Measurements from ENCODE around the gene EPN2. TPM values are rescaled to one million over a fixed set of nuclear protein-coding genes. Genes with fewer than 3 reads are reported as not detected.

EPN2 gene
- total and polyA plus RNA-seq, 7 experiments from 2014 or later, result 3.9 to 11.5 (median 6.4) TPM

- intact Hi-C loops (cut with micrococcal nuclease), result no loop called here
- Mint-ChIP-seq H3K4me3 (no peak overlapping the region), H3K4me1 (peaks cover 0 to 5% (median 0%) of the 10 kb centered on the region in 7 donors), H3K27ac (no peak overlapping the region), H3K9me3 (peaks cover 0 to 10% (median 3%) of the 10 kb centered on the region in 11 donors), H3K36me3 (peaks cover 0 to 8% (median 3%) of the 10 kb centered on the region in 5 donors), H3K27me3 (peaks cover 0 to 6% (median 2%) of the 10 kb centered on the region in 5 donors)
- POLR2A ChIA-PET, result no interaction called here
- H3K27ac ChIP-seq (ENCODE audit: low read depth, low read length), result no peak overlapping the region
- no peak overlapping the region for H3K4me3 ChIP-seq (ENCODE audit: low read length)
- DNase-seq, result no peak
- H3K4me1 ChIP-seq (ENCODE audit: control insufficient read depth in 2 of 2, insufficient read depth in 2 of 2, low read length in 2 of 2), result no peaks in the 10 kb centered on the region
- no peaks in the 10 kb centered on the region for H3K9me3 ChIP-seq (ENCODE audit: control insufficient read depth in 2 of 3, low read length in 3 of 3)
- no peaks in the 10 kb centered on the region for H3K27me3 ChIP-seq (ENCODE audit: control insufficient read depth in 2 of 2, insufficient read depth in 2 of 2, low read length in 2 of 2)
- no peaks in the 10 kb centered on the region for H3K36me3 ChIP-seq (ENCODE audit: control insufficient read depth in 2 of 3, insufficient read depth in 3 of 3, low read length in 3 of 3)
- no peak for ATAC-seq
- CTCF ChIA-PET, result no interaction called here
Observed at GRCh38 chr17:19330271-19330670, 93.1 kb downstream of the EPN2 start.

GRCh38 chr17:19331134-19331533, 94.0 kb downstream of the EPN2 start:
- H3K36me3 ChIP-seq (ENCODE audit: control insufficient read depth in 2 of 3, insufficient read depth in 3 of 3, low read length in 3 of 3), result no peaks in the 10 kb centered on the region
- intact Hi-C loops (cut with micrococcal nuclease), result no loop called here
- no peak overlapping the region for H3K4me3 Mint-ChIP-seq
- ChIA-PET CTCF (no interaction called here), POLR2A (no interaction called here)
- ATAC-seq (no peak), DNase-seq (no peak)
- no peak overlapping the region for H3K27ac Mint-ChIP-seq
- H3K27ac ChIP-seq (ENCODE audit: low read depth, low read length), result no peak overlapping the region
- peaks cover 0 to 3% (median 0%) of the 10 kb centered on the region in 5 donors for H3K36me3 Mint-ChIP-seq
- H3K9me3 ChIP-seq (ENCODE audit: control insufficient read depth in 2 of 3, low read length in 3 of 3), result no peaks in the 10 kb centered on the region
- peaks cover 0 to 3% (median under 1%) of the 10 kb centered on the region in 11 donors for H3K9me3 Mint-ChIP-seq
- H3K4me3 ChIP-seq (ENCODE audit: low read length), result no peak overlapping the region
- H3K27me3 ChIP-seq (ENCODE audit: control insufficient read depth in 2 of 2, insufficient read depth in 2 of 2, low read length in 2 of 2), result no peaks in the 10 kb centered on the region
- H3K27me3 Mint-ChIP-seq, result peaks cover 0 to 14% (median 2%) of the 10 kb centered on the region in 5 donors
- peaks cover 0 to 5% (median 0%) of the 10 kb centered on the region in 7 donors for H3K4me1 Mint-ChIP-seq
- no peaks in the 10 kb centered on the region for H3K4me1 ChIP-seq (ENCODE audit: control insufficient read depth in 2 of 2, insufficient read depth in 2 of 2, low read length in 2 of 2)

- Histone ChIP-seq H3K36me3 (ENCODE audit: control insufficient read depth in 2 of 3, insufficient read depth in 3 of 3, low read length in 3 of 3) (no peaks in the 10 kb centered on the region), H3K27me3 (ENCODE audit: control insufficient read depth in 2 of 2, insufficient read depth in 2 of 2, low read length in 2 of 2) (no peaks in the 10 kb centered on the region), H3K27ac (ENCODE audit: low read depth, low read length) (no peak overlapping the region), H3K4me3 (ENCODE audit: low read length) (no peak overlapping the region), H3K4me1 (ENCODE audit: control insufficient read depth in 2 of 2, insufficient read depth in 2 of 2, low read length in 2 of 2) (no peaks in the 10 kb centered on the region), H3K9me3 (ENCODE audit: control insufficient read depth in 2 of 3, low read length in 3 of 3) (no peaks in the 10 kb centered on the region)
- ATAC-seq (no peak), DNase-seq (no peak)
- H3K9me3 Mint-ChIP-seq, result peaks cover 0 to 2% (median 0%) of the 10 kb centered on the region in 11 donors
- peaks cover 0 to 5% (median 0%) of the 10 kb centered on the region in 7 donors for H3K4me1 Mint-ChIP-seq
- peaks cover 0 to 14% (median 2%) of the 10 kb centered on the region in 5 donors for H3K27me3 Mint-ChIP-seq
- H3K27ac Mint-ChIP-seq, result peak overlapping the region in 1 of 9 donors; percentile 51
- CTCF ChIA-PET, result no interaction called here
- POLR2A ChIA-PET, result no interaction called here
- intact Hi-C loops (cut with micrococcal nuclease), result no loop called here
- peaks cover 0 to 3% (median 0%) of the 10 kb centered on the region in 5 donors for H3K36me3 Mint-ChIP-seq
- H3K4me3 Mint-ChIP-seq, result peak overlapping the region in 1 of 10 donors; percentile 8
Observed at GRCh38 chr17:19331543-19332245, 94.5 kb downstream of the EPN2 start.

- Mint-ChIP-seq H3K36me3 (peaks cover 0 to 3% (median 0%) of the 10 kb centered on the region in 5 donors), H3K4me3 (no peak overlapping the region), H3K4me1 (peaks cover 0 to 5% (median 0%) of the 10 kb centered on the region in 7 donors), H3K27ac (peak overlapping the region in 1 of 9 donors; percentile 33), H3K9me3 (no peaks in the 10 kb centered on the region), H3K27me3 (peaks cover 2 to 19% (median 6%) of the 10 kb centered on the region in 5 donors)
- no peak for DNase-seq
- H3K36me3 ChIP-seq (ENCODE audit: control insufficient read depth in 2 of 3, insufficient read depth in 3 of 3, low read length in 3 of 3), result no peaks in the 10 kb centered on the region
- ATAC-seq, result peak; percentile 16
- H3K27me3 ChIP-seq (ENCODE audit: control insufficient read depth in 2 of 2, insufficient read depth in 2 of 2, low read length in 2 of 2), result no peaks in the 10 kb centered on the region
- intact Hi-C loops (cut with micrococcal nuclease), result no loop called here
- H3K9me3 ChIP-seq (ENCODE audit: control insufficient read depth in 2 of 3, low read length in 3 of 3), result no peaks in the 10 kb centered on the region
- no peaks in the 10 kb centered on the region for H3K4me1 ChIP-seq (ENCODE audit: control insufficient read depth in 2 of 2, insufficient read depth in 2 of 2, low read length in 2 of 2)
- ChIA-PET POLR2A (no interaction called here), CTCF (interaction anchor here (0.6 kb wide), 1 partner anchor 18 kb away, joined by 4 read pairs; no protein-coding TSS in a partner anchor)
- H3K4me3 ChIP-seq (ENCODE audit: low read length), result no peak overlapping the region
- no peak overlapping the region for H3K27ac ChIP-seq (ENCODE audit: low read depth, low read length)
Observed at GRCh38 chr17:19332371-19333131, 95.4 kb downstream of the EPN2 start.

GRCh38 chr17:19333132-19333440, 95.9 kb downstream of the EPN2 start:
- Mint-ChIP-seq H3K9me3 (no peaks in the 10 kb centered on the region), H3K4me3 (no peak overlapping the region), H3K4me1 (peaks cover 0 to 5% (median 0%) of the 10 kb centered on the region in 7 donors), H3K27me3 (peaks cover 2 to 20% (median 7%) of the 10 kb centered on the region in 5 donors), H3K36me3 (peaks cover 0 to 3% (median 0%) of the 10 kb centered on the region in 5 donors), H3K27ac (no peak overlapping the region)
- H3K4me3 ChIP-seq (ENCODE audit: low read length), result no peak overlapping the region
- ChIA-PET POLR2A (no interaction called here), CTCF (interaction anchor here (0.6 kb wide), 1 partner anchor 17 kb away, joined by 4 read pairs; no protein-coding TSS in a partner anchor)
- ATAC-seq (no peak), DNase-seq (no peak)
- no peaks in the 10 kb centered on the region for H3K4me1 ChIP-seq (ENCODE audit: control insufficient read depth in 2 of 2, insufficient read depth in 2 of 2, low read length in 2 of 2)
- no peaks in the 10 kb centered on the region for H3K36me3 ChIP-seq (ENCODE audit: control insufficient read depth in 2 of 3, insufficient read depth in 3 of 3, low read length in 3 of 3)
- H3K9me3 ChIP-seq (ENCODE audit: control insufficient read depth in 2 of 3, low read length in 3 of 3), result no peaks in the 10 kb centered on the region
- intact Hi-C loops (cut with micrococcal nuclease), result no loop called here
- no peaks in the 10 kb centered on the region for H3K27me3 ChIP-seq (ENCODE audit: control insufficient read depth in 2 of 2, insufficient read depth in 2 of 2, low read length in 2 of 2)
- H3K27ac ChIP-seq (ENCODE audit: low read depth, low read length), result no peak overlapping the region

- CTCF ChIA-PET, result no interaction called here
- no peaks in the 10 kb centered on the region for H3K27me3 ChIP-seq (ENCODE audit: control insufficient read depth in 2 of 2, insufficient read depth in 2 of 2, low read length in 2 of 2)
Observed at GRCh38 chr17:19333736-19334290, 96.6 kb downstream of the EPN2 start.

More at GRCh38 chr17:19333736-19334290, 96.6 kb downstream of the EPN2 start:
- Histone ChIP-seq H3K4me3 (ENCODE audit: low read length) (no peak overlapping the region), H3K9me3 (ENCODE audit: control insufficient read depth in 2 of 3, low read length in 3 of 3) (no peaks in the 10 kb centered on the region), H3K36me3 (ENCODE audit: control insufficient read depth in 2 of 3, insufficient read depth in 3 of 3, low read length in 3 of 3) (no peaks in the 10 kb centered on the region), H3K4me1 (ENCODE audit: control insufficient read depth in 2 of 2, insufficient read depth in 2 of 2, low read length in 2 of 2) (no peaks in the 10 kb centered on the region), H3K27ac (ENCODE audit: low read depth, low read length) (no peak overlapping the region)
- Mint-ChIP-seq H3K36me3 (peaks cover 0 to 3% (median 0%) of the 10 kb centered on the region in 5 donors), H3K4me1 (peaks cover 0 to 5% (median 0%) of the 10 kb centered on the region in 7 donors), H3K27ac (no peak overlapping the region), H3K27me3 (peaks cover 3 to 26% (median 9%) of the 10 kb centered on the region in 5 donors), H3K9me3 (no peaks in the 10 kb centered on the region), H3K4me3 (no peak overlapping the region)
- POLR2A ChIA-PET, result no interaction called here
- DNase-seq, result no peak
- intact Hi-C loops (cut with micrococcal nuclease), result no loop called here
- ATAC-seq, result no peak

Data from naive thymus-derived CD4-positive, alpha-beta T cell (primary cell).